GM18870 (cell line): ENCODE results near the gene CCL27.

Experiments
- ATAC-seq: cut with Tn5 transposase; IDR thresholded peaks from one replicate; pipeline ENCODE4 v1.9.1; 2021; ENCODE audit warnings: moderate library complexity; ENCODE audit not compliant: unreplicated experiment

The CCL27 gene

DNA sequence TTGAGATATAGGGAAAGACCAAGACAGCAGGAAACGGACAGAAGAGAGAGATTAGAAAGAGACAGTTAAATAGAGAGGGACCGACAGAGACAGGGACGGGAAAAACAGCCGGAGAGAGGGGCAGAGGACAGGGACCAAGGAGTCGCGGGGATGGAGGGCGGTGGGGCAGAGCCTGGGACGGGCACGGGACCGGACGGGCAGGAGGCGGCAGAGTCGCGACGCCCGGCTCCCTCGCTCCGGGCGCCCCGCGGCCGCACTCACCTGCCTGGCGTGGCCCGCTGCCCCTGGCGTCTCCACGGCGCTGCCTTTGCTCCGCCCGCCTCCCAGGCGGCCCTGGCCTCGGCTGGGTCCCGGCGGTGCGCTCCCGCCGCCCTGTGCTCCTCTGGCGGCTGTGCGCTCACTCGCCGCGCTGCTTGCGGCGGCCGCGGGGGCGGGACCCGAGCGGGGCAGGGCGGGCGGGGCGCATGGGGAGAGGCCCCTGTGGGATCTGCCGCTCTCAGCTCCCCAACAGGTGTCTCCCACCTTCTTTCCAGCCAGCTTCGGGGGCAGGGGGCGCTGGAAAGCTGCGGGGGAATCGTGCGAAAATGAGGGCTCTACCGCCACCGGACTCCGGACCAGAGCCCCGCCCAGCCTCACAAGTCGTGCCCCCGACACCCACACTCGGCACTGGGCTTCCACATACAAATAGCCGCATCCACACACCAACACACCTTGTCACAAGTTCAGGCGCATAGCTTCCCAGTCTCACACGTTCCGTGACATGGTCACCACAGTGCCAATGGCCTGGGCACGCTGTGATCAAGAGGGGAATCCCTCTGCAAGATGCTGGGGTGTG lies 33.6 kb downstream of the CCL27 start, which contains the start of gene ARID3C:
TSS of gene ARID3C (minus strand) at position 411 of the 835 bp plus-strand sequence. CDS start 1,052 bp downstream, outside the sequence.
- ATAC-seq: no peak

GRCh38 chr9:34627716-34628655 lies 34.5 kb downstream of the CCL27 start:
- no peak for ATAC-seq

DNA sequence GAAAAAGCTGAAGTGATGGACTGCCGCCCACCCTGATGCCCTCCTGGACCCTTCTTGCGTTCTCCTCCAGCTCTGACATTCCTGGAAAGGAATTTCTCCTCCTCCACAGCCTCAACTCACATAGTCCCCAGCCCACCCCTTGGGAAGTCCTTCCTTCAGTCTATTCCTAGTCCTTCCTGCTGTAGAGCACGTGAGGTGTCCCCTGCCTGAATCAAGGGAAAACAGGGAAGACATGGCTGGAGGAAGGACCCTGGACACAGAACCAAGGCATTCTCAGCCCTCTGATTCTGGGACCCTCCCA lies 37.3 kb downstream of the CCL27 start:
- ATAC-seq: no peak

DNA sequence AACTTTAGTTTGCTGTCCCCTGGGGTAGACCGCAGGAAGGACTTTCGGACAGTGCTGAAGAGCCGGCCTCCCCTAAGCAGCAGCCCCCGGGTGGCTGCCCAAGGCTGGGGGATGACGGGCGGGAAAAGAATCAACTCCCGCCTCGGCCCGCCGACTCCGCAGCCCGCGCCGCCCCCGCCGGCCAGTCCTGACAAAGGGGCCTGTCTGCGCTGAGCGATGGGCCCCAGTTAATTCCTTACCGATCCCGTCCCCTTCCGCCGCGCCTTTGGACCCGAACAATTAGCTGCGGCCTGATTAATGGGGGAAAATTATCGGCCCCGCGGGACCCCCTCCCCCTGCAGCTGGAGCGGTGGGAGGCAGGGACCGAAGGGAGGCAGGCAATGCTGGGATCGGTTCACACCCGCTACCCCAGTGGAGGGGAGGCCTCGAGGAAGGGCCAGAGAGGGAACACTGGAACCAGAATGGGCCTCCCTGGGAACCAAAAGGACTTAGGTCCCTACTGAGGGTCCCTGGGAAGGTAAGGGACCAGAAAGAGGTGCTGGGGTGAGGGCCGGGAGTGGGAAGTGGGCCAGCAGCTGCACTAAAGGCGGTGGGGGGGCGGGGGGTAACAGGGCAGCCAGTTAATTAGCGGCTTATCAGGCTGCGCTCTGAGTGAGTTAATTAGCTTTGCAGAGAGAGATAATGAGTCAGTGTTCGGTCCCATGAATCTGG lies 37.8 kb downstream of the CCL27 start:
- ATAC-seq: no peak

DNA sequence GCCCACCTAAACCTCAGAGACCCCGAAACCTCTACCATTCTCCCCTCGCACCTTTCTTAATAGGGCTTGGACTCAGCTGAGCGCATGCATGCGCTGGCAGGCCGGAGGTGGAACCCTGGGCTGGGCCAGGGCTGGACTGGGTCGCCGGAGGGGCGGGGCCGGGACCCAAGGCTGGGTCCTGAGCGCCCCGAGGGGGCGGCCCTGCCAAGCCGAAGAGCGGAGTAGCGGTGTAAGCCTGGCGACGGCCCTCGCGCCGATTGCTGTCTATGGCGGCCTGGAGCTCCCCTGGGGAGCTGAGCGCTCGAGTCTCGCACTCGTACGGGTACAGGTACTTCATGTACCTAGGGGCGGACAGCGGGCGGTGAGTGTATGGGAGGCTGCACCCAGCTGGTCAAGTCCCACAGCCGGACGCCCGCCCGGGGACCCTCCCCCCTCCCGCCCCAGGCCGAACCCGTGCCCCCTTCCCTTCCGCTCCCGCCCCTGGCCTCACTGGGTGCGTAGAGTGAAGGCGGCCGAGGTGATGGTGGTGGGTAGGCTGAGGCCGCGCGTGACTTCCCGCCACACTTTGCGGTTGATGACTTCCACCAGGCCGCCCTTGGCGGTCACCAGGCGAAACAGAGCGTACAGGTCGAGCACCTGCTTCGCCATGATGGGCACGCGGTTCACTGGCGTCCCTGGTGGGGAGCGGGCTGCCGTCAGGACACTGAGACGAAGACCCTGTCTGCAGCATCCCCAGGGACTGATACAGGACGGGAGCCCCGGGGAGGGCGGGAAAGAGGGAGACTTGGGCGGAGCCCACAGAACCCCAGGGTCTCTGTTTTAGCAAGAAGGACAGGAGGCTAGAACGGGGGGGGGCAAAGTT lies 38.9 kb downstream of the CCL27 start:
- no peak for ATAC-seq

DNA sequence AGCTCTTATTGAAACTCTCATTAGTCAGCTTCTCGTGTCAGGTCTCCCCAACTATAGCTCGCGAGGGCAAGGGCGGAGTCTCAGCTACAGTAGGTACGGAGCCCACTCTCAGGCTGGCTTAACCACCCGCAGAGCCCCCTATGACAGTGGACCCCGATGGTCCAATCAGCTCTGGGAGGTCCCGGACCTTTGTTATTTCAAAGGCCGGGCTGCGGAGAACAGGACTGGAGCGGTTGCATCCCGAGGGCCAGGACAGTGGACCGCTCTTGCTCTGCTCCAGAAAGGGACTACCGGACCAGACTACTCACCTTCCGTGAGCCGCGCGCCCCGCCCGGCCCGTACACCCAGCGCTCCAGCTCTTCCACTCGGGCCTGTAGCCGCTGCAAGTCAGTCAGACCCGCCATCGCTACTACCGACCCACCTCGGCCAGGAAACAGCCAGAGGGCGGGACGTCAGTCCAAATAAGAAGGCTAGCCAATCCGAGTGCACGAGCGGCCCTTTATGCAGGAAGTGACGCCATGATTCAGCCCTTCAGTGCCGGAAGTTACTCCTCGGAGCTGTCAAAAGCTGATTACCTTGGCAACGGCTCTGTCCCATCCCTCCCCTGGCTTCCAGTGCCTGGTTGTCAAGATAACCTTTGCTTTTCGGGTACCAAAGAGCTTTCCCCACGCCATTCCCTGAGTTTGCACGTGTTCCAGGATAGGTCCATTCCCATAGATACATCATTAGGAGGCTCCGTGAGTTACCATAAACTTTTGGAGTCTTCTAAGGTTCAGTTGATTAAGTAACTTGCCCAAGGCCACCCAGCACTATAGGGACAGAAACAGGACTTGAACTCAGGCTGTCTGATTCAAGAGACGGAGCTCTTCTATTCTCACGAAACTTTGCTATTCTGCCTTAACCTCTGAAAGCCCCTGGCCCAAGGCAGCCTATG lies 42.1 kb downstream of the CCL27 start, which contains the start of gene DCTN3:
TSS of gene DCTN3 (minus strand) at position 435 of the 934 bp plus-strand sequence. CDS start at position 404, 31 bp downstream.
- ATAC-seq: peak; percentile 96

GRCh38 chr9:34615132-34615531 lies 47.3 kb downstream of the CCL27 start:
- ATAC-seq: no peak

GRCh38 chr9:34612788-34613390 lies 49.6 kb downstream of the CCL27 start:
- no peak for ATAC-seq
